ENCODE measurements around the gene XYLB.

The XYLB gene

DNA sequence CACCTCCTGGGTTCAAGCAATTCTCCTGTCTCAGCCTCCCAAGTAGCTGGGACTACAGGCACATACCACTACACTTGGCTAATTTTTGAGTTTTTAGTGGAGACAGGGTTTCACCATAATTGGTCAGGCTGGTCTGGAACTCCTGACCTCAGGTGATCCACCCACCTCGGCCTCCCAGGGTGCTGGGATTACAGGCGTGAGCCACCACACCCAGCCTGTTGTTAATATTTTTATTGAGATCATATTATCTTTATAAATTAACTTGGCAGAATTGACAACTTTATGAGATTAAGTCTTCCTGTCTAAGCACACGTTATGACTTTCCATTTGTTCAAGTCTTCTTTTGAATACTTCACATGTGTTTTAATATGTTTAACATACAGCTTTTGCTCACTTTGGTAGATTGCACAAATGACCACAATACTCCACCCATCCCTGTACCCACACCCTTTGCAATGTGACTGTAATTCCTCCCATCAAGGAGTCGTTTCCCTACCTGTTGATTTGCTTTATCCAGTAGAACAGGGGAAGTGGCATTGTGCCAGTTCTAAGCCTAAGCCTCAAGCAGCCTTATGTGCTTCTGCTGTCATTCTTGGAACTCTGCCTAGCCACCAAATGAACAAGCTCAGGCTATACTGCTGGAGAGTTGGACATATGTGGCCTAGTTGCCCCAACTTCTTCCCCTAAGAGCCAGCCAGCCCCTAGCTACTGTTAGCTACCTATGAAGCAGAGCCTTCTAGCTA is 8.2 kb downstream of the XYLB start:
- no peak overlapping the region for H3K4me3 ChIP-seq (ENCODE audit: low read depth, low read length)
- TF ChIP-seq, protein P1, sequence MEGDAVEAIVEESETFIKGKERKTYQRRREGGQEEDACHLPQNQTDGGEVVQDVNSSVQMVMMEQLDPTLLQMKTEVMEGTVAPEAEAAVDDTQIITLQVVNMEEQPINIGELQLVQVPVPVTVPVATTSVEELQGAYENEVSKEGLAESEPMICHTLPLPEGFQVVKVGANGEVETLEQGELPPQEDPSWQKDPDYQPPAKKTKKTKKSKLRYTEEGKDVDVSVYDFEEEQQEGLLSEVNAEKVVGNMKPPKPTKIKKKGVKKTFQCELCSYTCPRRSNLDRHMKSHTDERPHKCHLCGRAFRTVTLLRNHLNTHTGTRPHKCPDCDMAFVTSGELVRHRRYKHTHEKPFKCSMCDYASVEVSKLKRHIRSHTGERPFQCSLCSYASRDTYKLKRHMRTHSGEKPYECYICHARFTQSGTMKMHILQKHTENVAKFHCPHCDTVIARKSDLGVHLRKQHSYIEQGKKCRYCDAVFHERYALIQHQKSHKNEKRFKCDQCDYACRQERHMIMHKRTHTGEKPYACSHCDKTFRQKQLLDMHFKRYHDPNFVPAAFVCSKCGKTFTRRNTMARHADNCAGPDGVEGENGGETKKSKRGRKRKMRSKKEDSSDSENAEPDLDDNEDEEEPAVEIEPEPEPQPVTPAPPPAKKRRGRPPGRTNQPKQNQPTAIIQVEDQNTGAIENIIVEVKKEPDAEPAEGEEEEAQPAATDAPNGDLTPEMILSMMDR (IDR thresholded peaks at IDR 0.05; ENCODE audit: borderline replicate concordance, insufficient read depth, low read depth, low read length) = no peak

DNA sequence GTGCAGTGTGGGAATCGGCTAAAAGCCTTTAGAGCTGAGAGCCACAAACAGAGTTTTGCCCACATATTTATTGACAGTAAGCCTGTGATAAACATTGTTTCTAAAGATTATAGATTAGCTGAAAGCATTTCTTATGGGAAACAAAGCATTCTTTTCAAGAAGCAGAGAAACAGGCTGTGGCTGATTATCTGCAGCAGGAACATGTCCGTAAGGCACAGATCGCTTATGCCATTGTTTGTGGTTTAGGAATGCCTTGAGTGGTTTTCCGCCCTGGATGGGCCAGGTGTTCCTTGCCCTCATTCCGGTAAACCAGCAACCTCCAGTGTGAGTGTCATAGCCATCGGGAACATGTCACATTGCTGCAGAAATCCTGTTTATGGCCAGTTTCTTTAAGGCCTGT is 12.5 kb downstream of the XYLB start:
- no peak overlapping the region for H3K4me3 ChIP-seq (ENCODE audit: low read depth, low read length)
- TF ChIP-seq, protein P1 (IDR thresholded peaks at IDR 0.05; ENCODE audit: borderline replicate concordance, insufficient read depth, low read depth, low read length) = no peak

DNA sequence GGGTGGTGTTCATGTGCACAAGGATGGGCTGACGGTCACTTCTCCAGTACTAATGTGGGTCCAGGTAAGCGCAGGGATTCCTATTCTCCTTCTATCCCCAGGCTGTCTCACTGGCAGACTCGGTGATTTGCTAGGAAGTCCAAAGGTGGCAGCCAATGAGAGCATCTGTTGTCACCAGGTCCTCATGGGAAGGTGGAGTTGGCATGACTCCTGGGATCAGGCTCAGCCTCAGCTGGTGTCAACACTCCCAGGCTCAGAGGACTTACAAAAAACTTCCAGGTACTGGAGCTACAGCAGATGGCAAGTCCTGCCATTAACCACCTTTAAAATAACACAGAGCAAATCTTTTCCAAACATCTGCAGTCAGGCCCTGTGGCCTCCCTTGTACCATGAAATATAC is 13.8 kb downstream of the XYLB start:
- TF ChIP-seq, protein P1 (IDR thresholded peaks at IDR 0.05; ENCODE audit: borderline replicate concordance, insufficient read depth, low read depth, low read length) = no peak
- no peak overlapping the region for H3K4me3 ChIP-seq (ENCODE audit: low read depth, low read length)

DNA sequence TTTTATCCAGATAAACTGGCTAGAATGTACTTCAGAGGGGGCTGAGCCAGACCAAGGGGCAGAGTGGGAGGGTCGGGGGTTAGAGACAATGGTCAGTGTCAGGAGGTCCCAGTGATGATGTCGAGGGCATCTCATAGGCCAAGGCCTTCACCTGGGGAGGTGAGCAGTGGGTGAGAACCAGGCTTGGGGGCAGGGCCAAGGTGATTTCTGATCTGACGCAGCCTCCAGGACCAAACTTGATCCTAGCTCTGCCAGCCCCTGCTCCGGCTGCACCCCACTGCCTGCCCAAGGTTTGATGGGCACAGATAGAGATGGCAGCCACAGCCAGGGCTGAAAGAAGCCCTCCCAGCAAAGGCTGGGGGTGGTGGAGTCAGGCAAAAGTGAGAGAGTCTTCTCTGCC is 14.9 kb downstream of the XYLB start:
- TF ChIP-seq, protein P1 (IDR thresholded peaks at IDR 0.05; ENCODE audit: borderline replicate concordance, insufficient read depth, low read depth, low read length) = no peak
- H3K4me3 ChIP-seq (ENCODE audit: low read depth, low read length) = no peak overlapping the region

DNA sequence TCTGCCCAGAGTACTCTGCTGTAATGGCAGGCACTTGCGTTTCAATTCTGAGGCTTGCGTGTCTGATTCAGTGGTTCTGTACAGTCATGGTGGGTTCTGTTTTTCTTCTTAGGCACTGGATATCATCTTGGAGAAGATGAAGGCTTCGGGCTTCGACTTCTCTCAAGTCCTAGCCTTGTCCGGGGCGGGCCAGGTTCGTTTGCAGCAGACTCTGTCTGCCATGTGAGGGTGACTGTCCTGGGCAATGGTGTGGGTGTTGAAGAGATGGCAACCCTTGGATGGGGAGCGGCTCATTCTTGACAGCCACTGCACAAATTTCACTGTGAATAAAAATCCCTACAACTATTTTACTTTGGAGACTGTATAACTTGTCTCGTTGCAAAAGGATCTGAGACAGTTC is 16.2 kb downstream of the XYLB start:
- TF ChIP-seq, protein P1 (IDR thresholded peaks at IDR 0.05; ENCODE audit: borderline replicate concordance, insufficient read depth, low read depth, low read length) = no peak
- no peak overlapping the region for H3K4me3 ChIP-seq (ENCODE audit: low read depth, low read length)

DNA sequence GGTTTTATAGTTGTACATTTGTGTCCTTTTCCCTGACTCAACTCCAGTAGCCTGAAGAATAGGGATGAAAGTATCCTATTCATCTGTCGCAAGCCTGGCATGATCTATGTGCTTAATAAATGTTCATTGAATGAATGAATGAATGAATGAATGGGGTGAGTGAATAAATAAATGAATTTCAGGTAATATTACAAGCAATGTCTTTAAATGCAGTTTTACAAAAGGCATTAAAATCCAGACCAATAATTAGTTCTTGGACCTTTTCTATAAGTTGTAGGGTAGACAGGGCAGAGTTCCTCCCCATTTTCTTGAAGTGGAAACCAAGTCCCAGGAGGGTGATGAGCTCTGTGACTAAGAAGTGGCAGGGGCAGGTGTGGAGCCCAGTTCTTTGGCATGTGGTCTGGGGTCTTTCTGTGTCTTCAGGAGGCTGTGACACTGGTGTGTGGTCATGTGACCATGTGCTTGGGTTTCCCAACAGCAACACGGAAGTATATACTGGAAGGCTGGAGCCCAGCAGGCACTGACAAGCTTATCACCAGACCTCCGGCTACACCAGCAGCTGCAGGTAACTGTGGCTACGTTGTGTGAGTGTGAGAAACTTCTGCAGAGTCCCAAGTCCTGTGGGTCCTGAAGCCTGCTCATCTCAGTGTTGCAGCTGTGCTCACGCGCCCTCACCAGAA is 18.3 kb downstream of the XYLB start:
- TF ChIP-seq, protein P1 (IDR thresholded peaks at IDR 0.05; ENCODE audit: borderline replicate concordance, insufficient read depth, low read depth, low read length) = no peak
- no peak overlapping the region for H3K4me3 ChIP-seq (ENCODE audit: low read depth, low read length)

All from GM12875 (cell line).